GM12872 (cell line): ENCODE results near the gene NUDT6.

Experiments
- CTCF ChIP-seq: IDR thresholded peaks from 3 replicates; pipeline ENCODE4 v1.5.1; 2011; ENCODE audit warnings: low read depth, mild to moderate bottlenecking, low read length, moderate library complexity; ENCODE audit not compliant: insufficient read depth

NUDT6 gene

GRCh38 chr4:122873146-122873545 lies 49.3 kb downstream of the NUDT6 start:
- no peak for TF ChIP-seq CTCF

- no peak for TF ChIP-seq CTCF
Observed at GRCh38 chr4:122865425-122865824, 57.0 kb downstream of the NUDT6 start.

- TF ChIP-seq CTCF: no peak
Observed at GRCh38 chr4:122863639-122864038, 58.8 kb downstream of the NUDT6 start.

GRCh38 chr4:122861172-122861943 lies 61.0 kb downstream of the NUDT6 start:
- no peak for TF ChIP-seq CTCF

GRCh38 chr4:122858705-122859104 lies 63.7 kb downstream of the NUDT6 start:
- no peak for TF ChIP-seq CTCF

- no peak for TF ChIP-seq CTCF
Observed at GRCh38 chr4:122857160-122857559, 65.2 kb downstream of the NUDT6 start.

GRCh38 chr4:122855353-122855890 lies 67.0 kb downstream of the NUDT6 start:
- TF ChIP-seq CTCF: no peak
